GF-D8 (cell line): Measurements from ENCODE around the gene EXD3.
A peak's percentile ranks its signal among the peaks of the same experiment; 100 is the strongest.
"Not testable (repeated sequence)": the region's sequence is repeated elsewhere in the genome, so short reads cannot be mapped to it uniquely, and the experiment has no call there.

Experiments used
- DNase-seq: peaks from one replicate; lab custom pipeline; 2025; lab: John Stamatoyannopoulos, UW

Gene EXD3

GRCh38 chr9:137459152-137459600 lies 36.2 kb upstream of the EXD3 start, which contains the start of gene NSMF:
Gene NSMF (minus strand): TSS chr9:137459334. CDS start chr9:137459102, 232 bp downstream.
- DNase-seq = peak; percentile 65

DNA sequence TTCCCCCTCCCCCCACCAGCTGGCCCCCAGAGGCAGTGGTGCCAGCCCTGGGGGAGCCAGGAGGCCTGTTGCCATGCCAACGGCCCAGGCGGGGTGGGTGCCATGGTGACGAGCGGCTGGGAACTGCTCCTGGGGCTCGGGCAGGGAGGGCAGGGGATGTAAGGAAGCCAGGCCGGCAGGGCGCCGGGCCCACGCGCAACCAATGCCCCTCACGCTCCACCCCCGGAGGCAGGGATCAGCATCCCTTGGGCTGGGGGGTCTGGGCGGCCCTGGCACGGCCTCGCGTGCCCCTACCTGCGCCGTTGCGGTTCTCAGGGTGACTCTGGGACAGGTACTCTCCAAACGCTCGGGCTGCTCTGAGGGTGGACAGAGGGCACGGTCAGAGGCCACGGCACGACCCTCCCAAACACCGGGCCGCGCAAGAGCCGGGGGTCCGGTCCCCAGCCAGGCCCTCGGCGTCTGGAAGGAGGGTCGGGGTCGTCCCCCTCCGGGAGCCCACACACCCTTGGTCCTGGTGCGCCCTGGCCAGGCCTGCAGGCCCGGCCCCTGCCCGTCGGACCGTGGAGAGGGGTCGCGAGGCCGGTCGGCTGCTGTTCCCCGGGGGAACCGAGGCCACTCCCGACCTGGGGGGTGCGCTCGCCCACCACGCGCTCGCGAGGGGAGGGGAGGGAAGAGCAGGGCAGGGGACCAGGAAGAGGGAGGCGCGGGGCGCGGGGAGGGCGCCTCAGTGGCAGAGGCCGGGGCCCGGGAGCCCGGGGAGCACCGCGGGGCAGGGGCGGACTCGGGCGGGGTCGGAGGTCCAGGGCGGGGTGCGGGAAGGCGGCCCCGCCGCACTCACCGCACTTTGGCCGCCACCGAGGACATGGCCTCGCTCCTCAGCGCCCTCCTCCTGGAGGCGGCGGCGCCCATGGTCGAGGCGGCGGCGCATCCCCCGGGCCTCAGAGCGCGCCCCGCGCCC lies 35.5 kb upstream of the EXD3 start:
- DNase-seq = no peak

DNA sequence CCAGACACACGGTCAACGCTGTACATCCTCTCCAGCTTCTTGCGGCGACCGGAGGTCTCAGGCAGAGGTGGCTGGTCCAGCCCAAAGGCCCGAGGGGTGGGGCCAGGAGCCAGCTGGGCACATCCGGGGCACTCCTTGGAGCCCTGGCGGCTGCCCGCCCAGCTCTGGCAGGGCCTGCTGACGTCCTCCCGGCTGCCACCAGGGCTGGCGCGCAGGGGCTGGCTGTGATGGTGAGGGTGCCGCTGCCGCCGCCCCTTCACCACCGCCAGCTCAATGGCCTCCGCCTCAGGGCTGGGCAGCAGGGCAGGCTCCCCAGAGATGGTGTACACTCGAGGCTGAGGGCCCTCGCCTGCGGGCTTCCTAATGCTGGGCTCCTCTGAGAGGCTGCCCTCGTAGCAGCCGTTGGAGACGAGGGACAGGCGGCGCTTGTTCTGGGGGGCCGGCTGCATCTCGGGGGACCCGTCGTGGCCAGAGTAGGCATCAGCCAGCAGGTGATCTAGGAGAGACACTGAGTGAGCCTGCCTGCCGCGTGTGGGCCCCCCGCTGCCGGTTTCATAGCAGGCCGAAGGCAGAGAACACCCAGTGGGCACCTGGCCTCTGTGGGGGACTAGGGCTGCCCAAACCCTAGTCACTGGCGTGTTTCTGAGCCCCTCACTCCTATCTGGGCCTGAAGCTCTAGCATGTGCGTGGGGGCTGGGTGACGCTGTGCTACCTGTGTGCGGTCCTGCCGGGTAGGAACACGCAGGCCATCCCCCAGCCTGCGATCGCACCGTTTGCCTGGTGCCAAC lies 34.6 kb upstream of the EXD3 start:
- DNase-seq = no peak

DNA sequence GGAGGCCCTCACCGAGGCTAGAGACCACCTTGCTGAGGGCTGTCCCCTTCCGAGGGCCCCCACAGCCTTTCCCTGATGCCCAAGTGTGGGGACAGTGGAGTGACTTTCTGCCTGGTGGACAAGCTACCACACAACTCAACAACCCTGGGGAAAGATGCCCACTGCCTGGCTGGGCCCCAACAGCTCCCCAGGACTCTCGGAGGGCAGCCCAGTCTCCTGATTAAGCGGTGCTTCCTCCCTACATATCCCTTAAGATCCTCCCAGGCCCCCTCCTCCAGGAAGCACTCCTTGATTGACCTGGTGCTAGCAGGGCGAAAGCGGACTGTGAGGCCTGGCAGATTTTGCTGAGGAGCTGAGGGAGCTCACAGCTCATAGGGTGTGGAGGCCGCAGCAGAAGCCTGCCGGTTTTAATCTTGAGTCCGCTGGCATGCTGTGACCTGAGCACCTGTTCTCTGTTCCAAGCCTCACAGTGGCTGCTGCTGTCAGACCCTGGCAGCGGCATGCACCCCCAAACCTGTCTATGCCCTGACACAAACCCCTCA lies 34.0 kb upstream of the EXD3 start:
- no peak for DNase-seq

DNA sequence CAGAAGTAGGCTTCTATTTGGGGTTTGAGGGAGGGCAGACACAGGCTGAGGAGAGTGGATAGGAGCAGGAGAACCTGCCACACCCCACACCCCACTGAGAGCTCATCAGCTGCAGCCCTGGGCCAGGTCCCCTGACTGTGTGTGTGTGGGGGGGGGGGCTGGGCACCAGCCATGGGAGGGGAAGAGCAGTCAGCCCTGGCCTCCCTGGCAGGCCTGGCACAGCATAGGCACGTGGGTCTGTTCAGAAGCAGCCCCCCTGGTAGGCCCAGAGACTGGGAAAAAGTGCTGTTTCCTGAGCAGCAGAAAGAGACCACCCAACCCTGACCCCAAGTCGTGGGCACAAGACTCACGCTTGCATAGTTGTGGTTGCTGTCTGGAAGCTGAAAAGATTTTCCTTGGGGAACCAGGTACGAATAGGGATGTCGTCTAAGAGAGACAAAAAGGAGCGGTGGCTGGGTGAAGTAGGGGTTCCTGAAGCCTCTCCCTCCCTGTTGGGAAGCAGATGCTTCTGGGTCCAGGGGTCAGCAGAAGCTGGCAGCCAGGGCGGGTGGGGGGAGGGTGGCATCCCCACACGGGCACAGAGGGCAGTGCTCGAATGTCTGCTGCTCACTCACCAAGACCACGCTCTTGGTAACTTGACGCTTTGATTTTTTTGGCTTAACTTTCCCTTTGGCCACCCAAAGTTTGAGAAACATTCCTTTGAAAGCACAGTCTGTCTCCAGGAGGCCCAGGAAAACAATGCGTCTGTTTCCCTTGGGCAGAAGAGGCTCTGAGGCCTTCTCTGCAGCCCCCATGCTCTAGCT lies 33.3 kb upstream of the EXD3 start:
- no peak for DNase-seq

DNA sequence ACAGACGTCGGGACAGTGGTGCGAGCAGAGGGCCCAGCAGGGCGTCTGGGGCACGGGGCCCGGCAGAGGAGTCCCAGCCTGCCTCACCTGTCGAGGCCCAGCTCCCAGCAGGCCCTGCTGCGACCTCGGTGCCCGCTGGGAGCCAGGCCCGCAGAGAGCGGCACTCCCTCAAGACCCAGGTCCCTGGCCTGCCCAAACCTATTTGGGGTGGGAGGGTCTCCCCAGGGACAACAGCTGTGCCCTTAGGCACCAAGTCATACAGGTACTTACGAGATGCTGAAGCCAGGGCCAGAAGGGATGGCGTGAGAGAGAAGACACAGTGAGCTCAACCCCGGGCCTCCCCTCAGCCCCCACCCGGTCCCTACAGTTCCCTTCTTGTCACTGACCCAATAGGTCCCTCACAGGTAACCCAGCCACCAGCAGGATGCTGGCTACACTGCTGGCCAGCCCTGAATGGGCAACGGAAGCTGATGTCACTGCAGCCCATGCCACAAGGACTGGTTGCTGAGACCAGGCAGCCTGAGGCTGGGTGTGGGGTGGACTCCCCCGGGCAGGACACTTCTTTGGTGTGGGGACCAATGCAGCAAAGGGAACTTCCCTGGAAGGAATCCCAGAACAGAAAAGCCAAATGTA lies 32.5 kb upstream of the EXD3 start:
- no peak for DNase-seq

DNA sequence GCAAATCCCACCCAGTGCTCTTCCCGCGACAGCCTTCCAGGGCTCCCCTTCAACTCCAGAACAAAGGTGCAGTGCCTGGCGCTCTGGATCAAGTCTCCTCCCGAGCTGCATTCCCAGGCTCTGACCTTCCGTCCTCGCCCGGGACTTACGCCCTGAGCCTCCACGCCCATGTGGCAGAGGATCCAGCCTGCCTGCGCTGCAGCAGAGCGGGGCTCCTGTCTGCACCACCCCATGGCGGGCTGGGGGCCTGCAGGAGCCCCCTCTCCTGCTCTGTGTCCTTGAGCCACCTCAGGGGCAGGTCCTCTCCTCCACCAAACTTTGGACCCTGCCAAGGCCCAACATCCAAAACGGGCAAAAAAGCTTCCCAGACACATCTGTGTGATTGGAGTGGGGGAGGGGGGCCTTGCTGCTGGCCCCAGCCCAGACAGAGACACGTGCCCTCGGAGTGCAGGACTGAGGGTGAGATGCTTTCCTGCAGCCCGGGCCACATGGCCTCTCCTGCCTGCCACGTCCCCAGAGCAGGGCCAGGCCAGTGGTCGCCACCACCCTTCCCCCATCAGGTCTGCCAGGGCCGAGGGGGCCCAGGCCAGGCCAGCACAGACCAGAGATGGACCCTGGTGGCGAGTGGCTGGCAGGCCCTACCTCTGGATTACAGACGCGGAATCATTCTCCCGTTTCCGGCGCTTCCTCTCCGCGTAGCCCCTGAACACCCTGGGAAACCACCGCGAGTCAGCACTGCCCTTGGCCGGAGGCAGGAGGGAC lies 31.8 kb upstream of the EXD3 start:
- no peak for DNase-seq

GRCh38 chr9:137454145-137454596 lies 31.2 kb upstream of the EXD3 start:
- DNase-seq = no peak

- no peak for DNase-seq
These were observed 30.7 kb upstream of the EXD3 start for GRCh38 chr9:137453643-137454081.

GRCh38 chr9:137452761-137453642 lies 30.0 kb upstream of the EXD3 start:
- no peak for DNase-seq

GRCh38 chr9:137452006-137452760 lies 29.2 kb upstream of the EXD3 start:
- DNase-seq = no peak

DNA sequence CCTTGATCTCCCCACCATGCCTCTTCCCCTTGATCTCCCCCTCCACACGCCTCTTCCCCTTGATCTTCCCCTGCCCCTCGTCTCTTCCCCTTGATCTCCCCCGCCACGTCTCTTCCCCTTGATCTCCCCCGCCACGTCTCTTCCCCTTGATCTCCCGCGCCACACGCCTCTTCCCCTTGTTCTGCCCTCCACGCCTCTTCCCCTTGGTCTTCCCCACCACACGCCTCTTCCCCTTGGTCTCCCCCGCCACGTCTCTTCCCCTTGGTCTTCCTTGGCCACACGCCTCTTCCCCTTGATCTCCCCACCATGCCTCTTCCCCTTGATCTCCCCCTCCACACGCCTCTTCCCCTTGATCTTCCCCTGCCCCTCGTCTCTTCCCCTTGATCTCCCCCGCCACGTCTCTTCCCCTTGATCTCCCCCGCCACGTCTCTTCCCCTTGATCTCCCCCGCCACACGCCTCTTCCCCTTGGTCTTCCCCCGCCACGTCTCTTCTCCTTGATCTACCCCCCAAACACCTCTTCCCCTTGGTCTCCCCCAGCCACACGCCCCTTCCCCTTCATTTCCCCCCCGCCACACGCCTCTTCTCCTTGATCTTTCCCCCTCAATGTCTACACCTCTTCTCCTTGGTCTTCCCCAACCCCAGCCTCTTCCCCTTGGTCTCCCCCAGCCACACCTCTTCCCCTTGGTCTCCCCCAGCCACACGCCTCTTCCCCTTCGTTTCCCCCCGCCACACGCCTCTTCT lies 28.5 kb upstream of the EXD3 start:
- not testable (repeated sequence) for DNase-seq

DNA sequence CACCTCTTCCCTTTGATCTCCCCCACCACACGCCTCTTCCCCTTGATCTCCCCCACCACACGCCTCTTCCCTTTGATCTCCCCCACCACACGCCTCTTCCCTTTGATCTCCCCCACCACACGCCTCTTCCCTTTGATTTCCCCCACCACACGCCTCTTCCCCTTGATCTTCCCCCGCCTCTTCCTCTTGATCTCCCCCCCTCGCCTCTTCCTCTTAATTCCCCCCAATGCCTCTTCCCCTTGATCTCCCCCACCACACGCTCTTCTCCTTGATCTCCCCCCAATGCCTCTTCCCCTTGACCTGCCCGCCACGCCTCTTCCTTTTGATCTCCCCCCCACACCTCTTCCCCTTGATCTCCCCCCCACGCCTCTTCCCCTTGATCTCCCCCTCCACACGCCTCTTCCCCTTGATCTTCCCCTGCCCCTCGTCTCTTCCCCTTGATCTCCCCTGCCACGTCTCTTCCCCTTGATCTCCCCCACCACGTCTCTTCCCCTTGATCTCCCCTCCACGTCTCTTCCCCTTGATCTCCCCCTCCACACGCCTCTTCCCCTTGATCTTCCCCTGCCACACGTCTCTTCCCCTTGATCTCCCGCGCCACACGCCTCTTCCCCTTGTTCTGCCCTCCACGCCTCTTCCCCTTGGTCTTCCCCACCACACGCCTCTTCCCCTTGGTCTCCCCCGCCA lies 27.7 kb upstream of the EXD3 start:
- not testable (repeated sequence) for DNase-seq

GRCh38 chr9:137449931-137450538 lies 27.1 kb upstream of the EXD3 start:
- DNase-seq = no peak

- no peak for DNase-seq
These were observed 26.3 kb upstream of the EXD3 start for GRCh38 chr9:137449081-137449844.

- no peak for DNase-seq
These were observed 25.6 kb upstream of the EXD3 start for GRCh38 chr9:137448602-137448962.
